Cardiac muscle cell (in vitro differentiated cells and primary cell): ENCODE results near the gene CRIP2. TPM values are rescaled to one million over a fixed set of nuclear protein-coding genes. Genes with fewer than 3 reads are reported as not detected.
A peak's percentile ranks its signal among the peaks of the same experiment; 100 is the strongest.

Experiments
- DNase-seq, 2 donors: peaks; one replicate each; pipeline versions ENCODE4 v3.0.0 to v3.0.0-alpha.2; 2010 to 2017; ENCODE audit warnings: low read depth in 1 of 2, low spot score in 1 of 2
- H3K27ac ChIP-seq: fragments of 200-600 bp; sonication (generic); 2 replicates; pipeline ENCODE4 v1.5.1; 2016
- H3K27me3 ChIP-seq: fragments of 200-600 bp; sonication (generic); 2 replicates; pipeline ENCODE4 v1.6.0; 2016; ENCODE audit warnings: control low read depth
- H3K36me3 ChIP-seq: fragments of 200-600 bp; sonication (generic); 2 replicates; pipeline ENCODE4 v1.5.1; 2016; ENCODE audit warnings: control low read depth
- H3K4me1 ChIP-seq: fragments of 200-600 bp; sonication (generic); 2 replicates; pipeline ENCODE4 v1.8.1; 2017; ENCODE audit warnings: low read depth, mild to moderate bottlenecking, mixed run types
- H3K4me3 ChIP-seq: fragments of 200-600 bp; sonication (generic); 2 replicates; pipeline ENCODE4 v1.5.1; 2016; ENCODE audit warnings: mild to moderate bottlenecking
- H3K9me3 ChIP-seq: fragments of 200-600 bp; sonication (generic); 2 replicates; pipeline ENCODE4 v1.5.1; 2017; ENCODE audit warnings: low read depth, mild to moderate bottlenecking, control low read depth
- CTCF ChIP-seq: IDR thresholded peaks from 2 replicates; pipeline ENCODE4 v1.5.1; 2012; ENCODE audit warnings: low read depth, mild to moderate bottlenecking, low read length
- polyA plus RNA-seq: library from polyadenylated mRNA; unstranded; fragments of >200 nt; fragmentation: Nextera tagmentation; extraction: Ambion mirVana; gene quantifications from 2 replicates; pipeline ENCODE4 v1.2.1, GENCODE V29; 2016
- total RNA-seq: library from RNA; depleted of rRNA; stranded (reverse); fragments of >200 nt; gene quantifications from 2 replicates; pipeline ENCODE4 v1.2.3, GENCODE V29; 2016

The CRIP2 gene
- total and polyA plus RNA-seq, 2 experiments from 2014 or later: 804 to 1,845 TPM

DNA sequence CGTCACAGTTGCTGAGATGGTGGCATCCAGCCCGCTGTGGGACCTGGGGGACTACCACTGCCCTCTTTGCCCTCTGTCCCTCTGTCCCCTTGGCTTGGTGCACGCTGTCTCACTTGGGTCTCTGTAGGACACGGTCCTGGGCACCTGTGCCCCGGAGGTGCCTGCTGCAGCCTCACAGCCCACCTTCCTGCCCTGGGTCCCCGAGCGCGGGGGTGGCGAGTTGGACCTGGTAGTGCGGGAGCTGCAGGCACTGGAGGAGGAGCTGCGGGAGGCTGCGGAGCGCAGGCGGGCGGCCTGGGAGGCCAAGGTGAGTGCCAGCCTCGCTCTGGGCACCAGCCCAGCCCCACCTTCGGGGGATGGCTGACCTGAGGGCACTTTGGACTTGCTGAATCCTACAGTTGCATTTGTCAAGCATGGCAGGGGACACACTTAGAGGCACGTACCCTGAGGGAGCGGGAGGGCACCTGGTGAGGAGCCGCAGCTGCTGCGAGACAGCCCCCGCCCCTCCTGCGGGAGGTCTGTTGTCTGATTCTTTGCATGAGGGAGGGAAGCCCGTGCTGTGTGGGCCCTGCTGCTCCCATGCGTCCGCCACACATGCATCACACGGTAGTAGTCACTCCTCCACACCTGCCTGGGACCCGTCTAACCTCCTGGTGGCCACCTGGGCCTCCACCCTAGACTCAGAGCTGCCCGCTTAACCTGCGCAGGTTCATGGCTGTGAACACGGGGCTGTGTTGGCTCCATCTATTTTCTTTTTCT is 23.2 kb downstream of the CRIP2 start:
- no peak for TF ChIP-seq CTCF
- no peak for DNase-seq
- H3K9me3 ChIP-seq: no peaks in the 10 kb centered on the region
- no peaks in the 10 kb centered on the region for H3K27me3 ChIP-seq
- H3K27ac ChIP-seq: no peak overlapping the region
- H3K4me3 ChIP-seq: no peak overlapping the region
- no peaks in the 10 kb centered on the region for H3K36me3 ChIP-seq
- H3K4me1 ChIP-seq: no peaks in the 10 kb centered on the region

DNA sequence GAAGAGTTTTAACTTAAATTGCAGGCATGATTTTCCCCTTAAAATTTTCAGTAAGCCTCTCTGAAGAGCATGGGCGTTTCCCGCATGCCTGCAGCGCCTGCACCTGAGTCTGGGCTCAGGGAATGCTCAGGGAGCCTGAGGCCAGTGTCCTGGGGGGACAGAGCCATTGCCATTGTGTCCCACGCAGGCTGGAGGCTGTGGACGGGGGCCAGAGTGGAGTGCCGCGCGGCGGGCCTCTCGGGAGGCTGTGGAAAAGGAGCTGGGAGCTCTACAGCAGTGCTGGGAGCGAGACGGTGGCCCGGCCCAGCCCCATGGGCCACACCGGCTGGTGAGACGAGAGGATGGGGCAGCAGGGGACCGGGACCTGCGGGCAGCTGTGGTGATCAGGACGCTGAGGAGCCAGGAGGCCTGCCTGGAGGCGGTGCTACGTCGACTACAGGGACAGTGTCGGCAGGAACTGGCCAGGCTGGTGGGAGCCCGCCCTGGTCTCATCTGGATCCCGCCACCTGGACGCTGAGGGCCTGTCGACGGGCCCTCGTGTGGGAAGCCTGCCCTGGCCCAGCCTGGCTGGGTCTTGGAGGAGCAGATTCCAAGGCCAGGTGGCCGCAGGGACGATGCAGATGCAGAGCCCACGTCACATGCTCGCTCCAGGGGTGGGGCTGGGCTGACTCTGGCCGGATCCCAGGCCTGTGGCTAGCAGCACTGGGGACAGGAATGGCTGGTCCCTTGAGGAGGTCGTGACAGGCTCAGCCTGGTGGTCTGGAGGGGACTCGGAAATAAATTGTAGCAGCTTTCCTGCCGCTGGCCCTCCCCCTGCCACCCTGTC is 24.0 kb downstream of the CRIP2 start:
- H3K27ac ChIP-seq: no peak overlapping the region
- no peak for DNase-seq

GRCh38 chr14:105499256-105500035 is 24.8 kb downstream of the CRIP2 start:
- no peak for TF ChIP-seq CTCF
- H3K9me3 ChIP-seq: no peaks in the 10 kb centered on the region
- no peaks in the 10 kb centered on the region for H3K4me1 ChIP-seq
- H3K27ac ChIP-seq: no peak overlapping the region
- no peaks in the 10 kb centered on the region for H3K27me3 ChIP-seq
- no peaks in the 10 kb centered on the region for H3K36me3 ChIP-seq
- H3K4me3 ChIP-seq: no peak overlapping the region
- no peak for DNase-seq

More for the DNA sequence above, 24.0 kb downstream of the CRIP2 start:
- no peaks in the 10 kb centered on the region for H3K9me3 ChIP-seq
- H3K36me3 ChIP-seq: no peaks in the 10 kb centered on the region
- no peak for TF ChIP-seq CTCF
- H3K4me3 ChIP-seq: no peak overlapping the region
- H3K27me3 ChIP-seq: no peaks in the 10 kb centered on the region
- H3K4me1 ChIP-seq: no peaks in the 10 kb centered on the region

DNA sequence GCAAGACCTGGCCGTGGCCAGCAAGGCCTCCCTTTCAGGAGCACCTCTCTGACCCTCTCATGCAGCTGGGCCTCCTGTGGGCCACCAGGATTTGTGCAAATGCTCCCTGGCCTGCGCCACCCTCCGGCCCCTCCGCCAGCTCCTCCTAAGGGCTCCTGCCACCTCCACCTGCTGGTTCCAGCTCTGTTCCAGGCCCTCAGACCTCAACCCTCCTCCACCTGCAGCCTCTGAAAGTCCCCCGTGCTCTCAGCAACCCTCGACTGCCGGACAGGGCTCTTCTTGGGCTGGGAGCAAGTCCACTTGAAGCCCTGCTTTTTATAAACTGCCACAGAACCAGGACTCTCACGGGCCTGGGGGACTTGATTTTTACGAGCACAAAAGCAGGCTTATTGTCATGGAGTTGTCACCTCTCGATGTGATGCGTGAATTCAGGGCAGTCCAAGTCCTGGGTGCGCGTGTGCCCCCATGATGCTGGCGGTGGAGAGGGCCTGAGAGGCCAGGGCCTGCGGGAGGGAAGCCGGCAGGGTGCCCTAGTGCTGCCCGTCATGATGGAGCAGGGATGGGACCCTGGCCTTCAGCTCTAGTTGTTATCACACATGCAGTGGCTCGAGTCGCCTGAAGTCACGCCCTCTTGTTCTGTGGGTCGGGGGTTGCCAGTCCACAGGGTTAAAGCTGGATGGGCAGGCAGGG is 25.6 kb downstream of the CRIP2 start:
- H3K4me1 ChIP-seq: no peaks in the 10 kb centered on the region
- no peak overlapping the region for H3K4me3 ChIP-seq
- H3K27ac ChIP-seq: peak overlapping the region; percentile 48
- TF ChIP-seq CTCF: no peak
- no peaks in the 10 kb centered on the region for H3K27me3 ChIP-seq
- no peaks in the 10 kb centered on the region for H3K9me3 ChIP-seq
- H3K36me3 ChIP-seq: no peaks in the 10 kb centered on the region
- DNase-seq: no peak

DNA sequence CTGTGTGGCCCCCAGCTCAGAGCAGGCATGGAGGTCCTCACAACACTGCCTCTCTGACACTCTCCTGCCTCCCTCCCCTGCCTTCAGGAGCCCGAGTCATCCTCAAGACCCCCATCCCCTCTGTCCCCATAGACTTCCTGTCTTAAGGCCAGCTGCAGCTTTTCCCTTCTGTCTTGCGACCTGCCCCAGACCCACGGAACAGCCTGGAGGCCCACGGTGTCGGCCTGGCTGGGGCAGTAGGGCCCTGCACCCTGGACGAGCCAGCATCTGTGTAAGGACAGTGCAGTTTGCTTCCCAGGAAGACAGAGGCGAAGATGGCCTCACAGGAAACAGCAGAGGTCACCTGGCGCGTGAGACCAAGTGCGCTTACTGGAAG is 26.1 kb downstream of the CRIP2 start:
- TF ChIP-seq CTCF: no peak
- Histone ChIP-seq H3K9me3 (no peaks in the 10 kb centered on the region), H3K4me3 (no peak overlapping the region), H3K27ac (no peak overlapping the region), H3K36me3 (no peaks in the 10 kb centered on the region), H3K4me1 (no peaks in the 10 kb centered on the region), H3K27me3 (no peaks in the 10 kb centered on the region)
- DNase-seq: no peak
